Upper lobe of right lung (tissue), 1 donor: ENCODE data around the gene CNTN4. TPM values are rescaled to one million over a fixed set of nuclear protein-coding genes. Genes with fewer than 3 reads are reported as not detected.

Source experiments
- ATAC-seq: fragments of 200-7000 bp; cut with Tn5 transposase; one replicate; pipeline ENCODE4 v1.9.1; 2020; ENCODE audit warnings: mild to moderate bottlenecking, moderate library complexity
- DNase-seq: peaks from one replicate; pipeline ENCODE4 v3.0.0-alpha.2; 2020
- H3K27ac ChIP-seq: fragments of 200-600 bp; one replicate; pipeline ENCODE4 v1.8.0; 2022
- H3K27me3 ChIP-seq: fragments of 200-600 bp; one replicate; pipeline ENCODE4 v1.8.0; 2022; ENCODE audit warnings: mild to moderate bottlenecking
- H3K36me3 ChIP-seq: fragments of 200-600 bp; one replicate; pipeline ENCODE4 v1.8.0; 2022
- H3K4me1 ChIP-seq: fragments of 200-600 bp; one replicate; pipeline ENCODE4 v1.8.0; 2022
- H3K4me3 ChIP-seq: fragments of 200-600 bp; one replicate; pipeline ENCODE4 v1.8.0; 2022; ENCODE audit warnings: mild to moderate bottlenecking
- H3K9me3 ChIP-seq: fragments of 200-600 bp; one replicate; pipeline ENCODE4 v1.8.0; 2022
- intact Hi-C: fragments of 100-400 bp; cut with DNase I; formaldehyde crosslinking; loops from one replicate; pipeline ENCODE4 v1.11.0; 2022
- total RNA-seq: library from RNA; stranded (reverse); fragmentation: NEBNext Ultra II Directional; extraction: Animal tissue kit (Norgen Biotek cat#: 25700); gene quantifications from one replicate; pipeline ENCODE4 v1.2.1, GENCODE V29; 2021
- TF ChIP-seq, protein P1 (sequence below): fragments of 200-600 bp; IDR thresholded peaks from one replicate; pipeline ENCODE4 v1.8.0; 2022; ENCODE audit warnings: antibody characterized with exemption
- donor health status: DM: no; HTN: yes; CAD: no; lungs with severe emphysema.

Gene CNTN4
- total RNA-seq, 1 donor from 2014 or later: 11.3 TPM

DNA sequence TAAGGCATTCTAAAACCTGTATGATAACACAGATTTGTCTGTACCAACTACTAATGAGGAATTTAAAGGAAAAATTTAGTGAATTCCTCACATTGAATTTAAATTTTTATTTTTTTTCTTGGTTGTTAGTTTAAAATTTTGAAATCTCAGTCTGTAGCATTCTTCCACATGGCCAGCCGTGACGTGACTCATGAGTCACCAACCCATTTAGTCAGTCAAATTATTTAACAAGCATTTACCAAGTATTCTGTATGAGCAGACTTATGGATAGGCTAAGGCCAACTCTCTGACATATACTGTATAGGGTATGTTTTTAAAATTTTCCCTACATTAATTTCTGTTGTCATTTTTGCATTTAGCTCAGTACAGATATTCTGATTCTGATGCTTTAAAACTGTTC is 112.9 kb downstream of the CNTN4 start:
- Histone ChIP-seq H3K27ac (no peak overlapping the region), H3K27me3 (no peaks in the 10 kb centered on the region), H3K4me3 (no peak overlapping the region), H3K9me3 (no peaks in the 10 kb centered on the region), H3K36me3 (no peaks in the 10 kb centered on the region), H3K4me1 (no peaks in the 10 kb centered on the region)
- intact Hi-C loops: no loop called here
- ATAC-seq (no peak), DNase-seq (no peak)
- TF ChIP-seq, protein P1, sequence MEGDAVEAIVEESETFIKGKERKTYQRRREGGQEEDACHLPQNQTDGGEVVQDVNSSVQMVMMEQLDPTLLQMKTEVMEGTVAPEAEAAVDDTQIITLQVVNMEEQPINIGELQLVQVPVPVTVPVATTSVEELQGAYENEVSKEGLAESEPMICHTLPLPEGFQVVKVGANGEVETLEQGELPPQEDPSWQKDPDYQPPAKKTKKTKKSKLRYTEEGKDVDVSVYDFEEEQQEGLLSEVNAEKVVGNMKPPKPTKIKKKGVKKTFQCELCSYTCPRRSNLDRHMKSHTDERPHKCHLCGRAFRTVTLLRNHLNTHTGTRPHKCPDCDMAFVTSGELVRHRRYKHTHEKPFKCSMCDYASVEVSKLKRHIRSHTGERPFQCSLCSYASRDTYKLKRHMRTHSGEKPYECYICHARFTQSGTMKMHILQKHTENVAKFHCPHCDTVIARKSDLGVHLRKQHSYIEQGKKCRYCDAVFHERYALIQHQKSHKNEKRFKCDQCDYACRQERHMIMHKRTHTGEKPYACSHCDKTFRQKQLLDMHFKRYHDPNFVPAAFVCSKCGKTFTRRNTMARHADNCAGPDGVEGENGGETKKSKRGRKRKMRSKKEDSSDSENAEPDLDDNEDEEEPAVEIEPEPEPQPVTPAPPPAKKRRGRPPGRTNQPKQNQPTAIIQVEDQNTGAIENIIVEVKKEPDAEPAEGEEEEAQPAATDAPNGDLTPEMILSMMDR: no peak

DNA sequence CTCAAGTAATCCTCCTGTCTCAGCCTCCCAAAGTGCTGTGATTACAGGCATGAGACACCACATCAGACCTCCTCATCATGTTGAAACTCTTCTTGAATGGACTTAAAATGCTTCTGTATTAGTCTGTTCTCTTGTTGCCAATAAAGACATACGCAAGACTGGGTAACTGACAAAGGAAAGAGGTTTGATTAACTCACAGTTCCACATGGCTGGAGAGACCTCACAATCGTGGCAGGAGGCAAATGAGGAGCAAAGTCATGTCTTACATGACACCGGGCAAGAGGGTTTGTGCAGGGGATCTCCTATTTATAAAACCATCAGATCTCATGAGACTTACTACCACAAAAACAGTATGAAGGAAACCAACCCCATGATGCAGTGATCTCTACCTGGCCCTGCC is 113.5 kb downstream of the CNTN4 start:
- TF ChIP-seq, protein P1: no peak
- intact Hi-C loops: no loop called here
- H3K4me3 ChIP-seq: no peak overlapping the region
- no peaks in the 10 kb centered on the region for H3K4me1 ChIP-seq
- H3K9me3 ChIP-seq: no peaks in the 10 kb centered on the region
- ATAC-seq (no peak), DNase-seq (no peak)
- no peaks in the 10 kb centered on the region for H3K27me3 ChIP-seq
- H3K27ac ChIP-seq: no peak overlapping the region
- no peaks in the 10 kb centered on the region for H3K36me3 ChIP-seq

DNA sequence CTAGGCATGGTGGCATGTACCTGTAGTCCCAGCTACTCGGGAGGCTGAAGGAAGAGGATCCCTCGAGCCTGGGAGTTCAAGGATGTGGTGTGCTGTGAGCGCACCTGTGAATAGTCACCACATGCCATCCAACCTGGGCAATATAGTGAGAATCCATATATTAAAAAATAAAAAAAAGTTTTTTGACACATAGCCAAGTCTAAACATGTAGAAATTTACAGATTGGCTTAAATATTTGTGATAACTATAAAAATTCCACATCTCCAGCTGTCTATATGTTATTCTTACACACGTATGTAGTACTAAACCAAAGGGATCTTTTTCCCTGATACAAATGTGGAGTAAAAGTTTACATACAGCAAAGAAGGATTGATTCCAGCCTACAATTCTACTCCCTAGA is 119.7 kb downstream of the CNTN4 start:
- no peak overlapping the region for H3K4me3 ChIP-seq
- no peaks in the 10 kb centered on the region for H3K4me1 ChIP-seq
- H3K27ac ChIP-seq: no peak overlapping the region
- no peaks in the 10 kb centered on the region for H3K9me3 ChIP-seq
- DNase-seq (no peak), ATAC-seq (no peak)
- H3K36me3 ChIP-seq: no peaks in the 10 kb centered on the region
- intact Hi-C loops: no loop called here
- no peaks in the 10 kb centered on the region for H3K27me3 ChIP-seq
- TF ChIP-seq, protein P1: no peak

DNA sequence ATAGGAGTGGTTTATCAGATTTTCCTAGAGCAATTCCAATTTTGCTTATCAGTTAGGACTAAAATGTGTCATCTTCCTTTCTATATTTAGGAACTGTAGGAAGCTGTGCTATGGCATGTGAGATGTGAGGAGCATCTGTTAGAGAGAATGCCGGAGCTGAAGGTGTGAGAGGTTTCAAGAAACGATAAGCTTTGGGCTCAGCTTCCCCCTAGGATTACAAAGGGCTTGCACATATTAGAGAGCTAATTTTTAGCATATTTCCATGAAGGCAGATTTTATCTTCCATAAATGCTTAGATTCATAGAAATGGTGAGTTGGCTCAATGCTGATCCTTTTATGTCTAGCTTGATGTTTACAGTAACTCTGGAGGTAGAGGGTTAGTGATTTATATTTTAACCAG is 120.2 kb downstream of the CNTN4 start:
- intact Hi-C loops: no loop called here
- H3K36me3 ChIP-seq: no peaks in the 10 kb centered on the region
- ATAC-seq (no peak), DNase-seq (no peak)
- TF ChIP-seq, protein P1: no peak
- no peak overlapping the region for H3K27ac ChIP-seq
- H3K9me3 ChIP-seq: no peaks in the 10 kb centered on the region
- no peaks in the 10 kb centered on the region for H3K27me3 ChIP-seq
- no peak overlapping the region for H3K4me3 ChIP-seq
- H3K4me1 ChIP-seq: no peaks in the 10 kb centered on the region

DNA sequence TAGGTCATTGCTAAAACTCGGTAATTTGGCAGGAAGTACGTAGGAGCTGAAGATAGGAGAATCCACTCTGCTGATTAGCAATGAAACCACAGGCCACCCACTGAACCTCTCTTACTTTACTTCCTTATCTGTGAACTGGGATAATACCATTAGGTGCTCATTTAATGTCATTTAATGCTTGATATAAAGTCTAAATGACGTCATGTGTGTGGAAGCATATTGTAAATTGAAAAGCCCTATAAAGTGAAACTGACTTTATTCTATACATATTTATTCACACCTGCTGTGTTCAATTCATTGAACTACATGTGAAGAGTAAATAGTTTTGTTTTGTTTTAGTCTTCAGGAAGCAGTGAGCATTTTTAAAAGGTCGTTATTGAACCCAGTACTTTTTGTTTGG is 137.5 kb downstream of the CNTN4 start:
- Histone ChIP-seq H3K4me3 (no peak overlapping the region), H3K27ac (no peak overlapping the region), H3K27me3 (no peaks in the 10 kb centered on the region), H3K4me1 (no peaks in the 10 kb centered on the region), H3K9me3 (no peaks in the 10 kb centered on the region), H3K36me3 (no peaks in the 10 kb centered on the region)
- intact Hi-C loops: no loop called here
- ATAC-seq (no peak), DNase-seq (no peak)
- TF ChIP-seq, protein P1: no peak

DNA sequence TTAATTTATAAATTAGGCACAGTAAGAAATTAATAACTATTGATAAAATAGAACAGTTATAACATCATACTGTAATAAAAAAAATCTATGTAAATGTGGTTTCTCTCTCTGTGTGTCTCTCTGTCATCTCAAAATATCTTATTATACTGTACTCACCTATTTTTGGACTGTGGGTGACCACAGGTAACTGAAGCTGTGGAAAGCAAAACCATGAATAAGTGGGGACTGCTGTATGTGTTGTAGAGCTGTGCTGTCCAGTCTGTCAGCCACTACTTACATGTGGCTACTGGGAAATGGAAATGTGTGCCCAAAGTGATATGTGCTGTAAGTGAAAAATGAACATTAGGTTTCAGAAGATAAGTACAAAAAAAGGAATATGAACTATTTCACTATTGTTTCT is 145.5 kb downstream of the CNTN4 start:
- intact Hi-C loops: no loop called here

More for the DNA sequence above, 145.5 kb downstream of the CNTN4 start:
- H3K36me3 ChIP-seq: no peaks in the 10 kb centered on the region
- H3K9me3 ChIP-seq: no peaks in the 10 kb centered on the region
- H3K4me1 ChIP-seq: no peaks in the 10 kb centered on the region
- ATAC-seq: no peak
- no peak overlapping the region for H3K4me3 ChIP-seq
- TF ChIP-seq, protein P1: no peak
- H3K27me3 ChIP-seq: no peaks in the 10 kb centered on the region
- H3K27ac ChIP-seq: no peak overlapping the region
- no peak for DNase-seq
